SK-N-MC (cell line): Measurements from ENCODE around the gene TBC1D17.

ENCODE experiments used
- EZH2 ChIP-seq: fragments of 200-600 bp; sonication (generic); IDR thresholded peaks from one replicate; pipeline ENCODE4 v1.6.1; 2017; ENCODE audit warnings: antibody characterized with exemption
- POLR2AphosphoS5 ChIP-seq: IDR thresholded peaks from 2 replicates; pipeline ENCODE4 v1.6.1; 2012; ENCODE audit warnings: mild to moderate bottlenecking, low read depth, low read length, borderline replicate concordance

DNA sequence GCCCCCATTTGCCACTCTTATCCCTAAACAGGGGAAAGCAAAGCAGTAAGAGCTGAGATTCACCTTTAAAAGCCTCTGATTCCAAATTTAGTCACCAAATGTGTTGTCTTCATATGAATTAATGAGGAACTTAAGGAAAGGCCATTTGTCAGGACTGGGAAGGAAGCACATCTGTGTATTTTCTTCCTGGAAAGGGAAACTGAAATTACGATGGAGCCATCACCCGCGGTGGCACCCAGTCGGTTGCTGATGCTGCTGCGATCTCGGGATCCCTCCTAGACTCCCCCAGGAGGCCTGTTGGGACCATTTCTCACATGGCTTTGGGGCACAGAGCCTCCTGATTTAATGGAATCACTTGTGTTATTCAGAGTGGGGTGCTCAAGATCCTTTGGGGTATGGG is 26.6 kb downstream of the TBC1D17 start:
- no peak for TF ChIP-seq EZH2
- no peak for TF ChIP-seq POLR2AphosphoS5
